Mesendoderm (in vitro differentiated cells): ENCODE measurements around the gene ARID5B.
"Not testable (repeated sequence)": the region's sequence is repeated elsewhere in the genome, so short reads cannot be mapped to it uniquely, and the experiment has no call there.

Experiments
- DNase-seq: peaks from one replicate; pipeline ENCODE4 v3.0.0; 2013
- H2AK5ac ChIP-seq: 2 replicates; pipeline ENCODE4 v1.6.1; 2013; ENCODE audit warnings: low read length, inconsistent platforms
- H2BK120ac ChIP-seq: 2 replicates; pipeline ENCODE4 v1.6.1; 2013; ENCODE audit warnings: low read depth, mild to moderate bottlenecking, low read length, moderate library complexity, mixed read lengths
- H2BK15ac ChIP-seq: replicated peaks from 2 replicates; pipeline ENCODE4 v1.6.1; 2013; ENCODE audit warnings: low read depth, mild to moderate bottlenecking, moderate library complexity
- H2BK5ac ChIP-seq: 2 replicates; pipeline ENCODE4 v1.6.1; 2013; ENCODE audit warnings: low read length, inconsistent platforms
- H3K18ac ChIP-seq: 2 replicates; pipeline ENCODE4 v1.6.1; 2013; ENCODE audit warnings: mild to moderate bottlenecking, low read length, mixed read lengths
- H3K23ac ChIP-seq: one replicate; pipeline ENCODE4 v1.6.1; 2013; ENCODE audit warnings: low read length
- H3K27ac ChIP-seq: 2 replicates; pipeline ENCODE4 v1.5.1; 2013; ENCODE audit warnings: low read depth, mild to moderate bottlenecking, inconsistent platforms, low read length, moderate library complexity
- H3K27me3 ChIP-seq: 2 replicates; pipeline ENCODE4 v1.6.1; 2013; ENCODE audit warnings: low read length, control low read depth, mild to moderate bottlenecking, inconsistent platforms; ENCODE audit not compliant: insufficient read depth, poor library complexity
- H3K36me3 ChIP-seq: 2 replicates; pipeline ENCODE4 v1.6.1; 2013; ENCODE audit warnings: low read length, inconsistent platforms; ENCODE audit not compliant: control insufficient read depth, insufficient read depth
- H3K4ac ChIP-seq: one replicate; pipeline ENCODE4 v1.6.1; 2013; ENCODE audit warnings: low read depth, mild to moderate bottlenecking, low read length, moderate library complexity
- H3K4me1 ChIP-seq: 2 replicates; pipeline ENCODE4 v1.6.1; 2013; ENCODE audit warnings: low read depth, low read length, inconsistent platforms; ENCODE audit not compliant: control insufficient read depth
- H3K4me2 ChIP-seq: 2 replicates; pipeline ENCODE4 v1.6.1; 2013; ENCODE audit warnings: low read length
- H3K4me3 ChIP-seq: 2 replicates; pipeline ENCODE4 v1.5.1; 2013; ENCODE audit warnings: mild to moderate bottlenecking, low read length
- H3K56ac ChIP-seq: one replicate; pipeline ENCODE4 v1.6.1; 2013; ENCODE audit warnings: low read length
- H3K79me1 ChIP-seq: 2 replicates; pipeline ENCODE4 v1.6.1; 2013; ENCODE audit warnings: low read length, inconsistent platforms
- H3K79me2 ChIP-seq: 2 replicates; pipeline ENCODE4 v1.6.1; 2013; ENCODE audit warnings: mild to moderate bottlenecking, low read length; ENCODE audit not compliant: control insufficient read depth, insufficient read depth
- H3K9ac ChIP-seq: 2 replicates; pipeline ENCODE4 v1.6.1; 2013; ENCODE audit warnings: low read length, inconsistent platforms
- H4K5ac ChIP-seq: one replicate; pipeline ENCODE4 v1.6.1; 2013; ENCODE audit warnings: low read length
- H4K8ac ChIP-seq: one replicate; pipeline ENCODE4 v1.6.1; 2013; ENCODE audit warnings: low read depth, mild to moderate bottlenecking, control low read depth, low read length, moderate library complexity
- WGBS: extraction: QIAGEN DNeasy Blood & Tissue Kit; methylation state at CpG from one replicate; pipeline ENCODE4 v1.1.7; 2013; ENCODE audit warnings: low lambda C conversion rate, missing lambda C conversion rate; ENCODE audit not compliant: insufficient coverage; ENCODE audit errors: extremely low coverage; 5-methylcytosine and 5-hydroxymethylcytosine counted together

The ARID5B gene

GRCh38 chr10:61860964-61861758, 40.3 kb upstream of the ARID5B start:
- Histone ChIP-seq H2AK5ac (no peak overlapping the region), H3K56ac (no peak overlapping the region), H3K18ac (no peak overlapping the region), H3K23ac (no peak overlapping the region), H3K9ac (no peak overlapping the region), H3K79me2 (no peaks in the 10 kb centered on the region), H3K36me3 (no peaks in the 10 kb centered on the region), H4K5ac (no peak overlapping the region), H3K4ac (no peak overlapping the region), H2BK15ac (no peak overlapping the region), H3K27me3 (no peaks in the 10 kb centered on the region), H3K4me2 (no peak overlapping the region), H3K4me1 (no peaks in the 10 kb centered on the region), H2BK120ac (no peak overlapping the region), H4K8ac (no peak overlapping the region), H3K79me1 (no peaks in the 10 kb centered on the region), H3K27ac (no peak overlapping the region), H2BK5ac (no peak overlapping the region), H3K4me3 (no peak overlapping the region)
- no peak for DNase-seq
- no CpG with 5 or more reads among the region's 8 CpGs for WGBS

- Histone ChIP-seq H3K36me3 (no peaks in the 10 kb centered on the region), H3K4me2 (no peak overlapping the region), H4K8ac (no peak overlapping the region), H3K9ac (no peak overlapping the region), H3K27ac (no peak overlapping the region), H2BK5ac (no peak overlapping the region), H3K18ac (no peak overlapping the region), H2BK15ac (no peak overlapping the region), H2BK120ac (no peak overlapping the region), H3K4ac (no peak overlapping the region), H3K27me3 (no peaks in the 10 kb centered on the region), H3K56ac (no peak overlapping the region), H3K4me1 (no peaks in the 10 kb centered on the region), H3K4me3 (no peak overlapping the region), H3K79me2 (no peaks in the 10 kb centered on the region), H3K79me1 (no peaks in the 10 kb centered on the region), H4K5ac (no peak overlapping the region), H3K23ac (no peak overlapping the region), H2AK5ac (no peak overlapping the region)
- no peak for DNase-seq
- no CpG with 5 or more reads among the region's 10 CpGs for WGBS
These were observed 37.5 kb upstream of the ARID5B start for GRCh38 chr10:61863981-61864380.

- H3K79me2 ChIP-seq: no peaks in the 10 kb centered on the region
- H3K9ac ChIP-seq: no peak overlapping the region
- no peak overlapping the region for H4K5ac ChIP-seq
- H3K56ac ChIP-seq: no peak overlapping the region
- H3K4ac ChIP-seq: no peak overlapping the region
- H3K79me1 ChIP-seq: no peaks in the 10 kb centered on the region
- no peaks in the 10 kb centered on the region for H3K27me3 ChIP-seq
- no peak overlapping the region for H4K8ac ChIP-seq
- H3K4me3 ChIP-seq: no peak overlapping the region
- no peaks in the 10 kb centered on the region for H3K4me1 ChIP-seq
- no peak overlapping the region for H2AK5ac ChIP-seq
- WGBS: no CpG with 5 or more reads among the region's 3 CpGs
- H2BK15ac ChIP-seq: no peak overlapping the region
- H3K4me2 ChIP-seq: no peak overlapping the region
- H3K36me3 ChIP-seq: no peaks in the 10 kb centered on the region
- H3K23ac ChIP-seq: no peak overlapping the region
- no peak overlapping the region for H2BK120ac ChIP-seq
- H2BK5ac ChIP-seq: no peak overlapping the region
- H3K18ac ChIP-seq: no peak overlapping the region
- DNase-seq: no peak
- no peak overlapping the region for H3K27ac ChIP-seq
These were observed 34.7 kb upstream of the ARID5B start for GRCh38 chr10:61866700-61867368.

GRCh38 chr10:61867374-61867773, 34.1 kb upstream of the ARID5B start:
- not testable (repeated sequence) for H3K23ac ChIP-seq, H2AK5ac ChIP-seq, H3K36me3 ChIP-seq, H3K4ac ChIP-seq, H3K27me3 ChIP-seq, H3K79me1 ChIP-seq, H3K9ac ChIP-seq, H3K27ac ChIP-seq, H3K79me2 ChIP-seq, H4K8ac ChIP-seq, DNase-seq, H3K4me1 ChIP-seq, H2BK120ac ChIP-seq, H2BK15ac ChIP-seq, H2BK5ac ChIP-seq, H3K4me2 ChIP-seq, H3K56ac ChIP-seq, H4K5ac ChIP-seq, H3K4me3 ChIP-seq, H3K18ac ChIP-seq
- no CpG with 5 or more reads among the region's 22 CpGs for WGBS

- H4K8ac ChIP-seq, H3K79me2 ChIP-seq, H3K18ac ChIP-seq, H3K4ac ChIP-seq, H3K79me1 ChIP-seq, H2BK120ac ChIP-seq, H3K27me3 ChIP-seq, H3K9ac ChIP-seq, H3K36me3 ChIP-seq, H3K4me2 ChIP-seq, H2AK5ac ChIP-seq, H3K4me3 ChIP-seq, DNase-seq, H2BK15ac ChIP-seq, H3K23ac ChIP-seq, H2BK5ac ChIP-seq, H3K56ac ChIP-seq, H3K27ac ChIP-seq, H4K5ac ChIP-seq, H3K4me1 ChIP-seq: not testable (repeated sequence)
- WGBS: no CpG with 5 or more reads among the region's 25 CpGs
These were observed 33.7 kb upstream of the ARID5B start for GRCh38 chr10:61867817-61868216.
